Measurements from ENCODE around the gene PTS.
A peak's percentile ranks its signal among the peaks of the same experiment; 100 is the strongest.

The PTS gene

GRCh38 chr11:112266410-112266778, 40.2 kb downstream of the PTS start:
- DNase-seq, result no peak

- no peak for DNase-seq
Measured at GRCh38 chr11:112267188-112267591, 41.0 kb downstream of the PTS start.

- DNase-seq, result no peak
Measured at GRCh38 chr11:112268406-112268805, 42.2 kb downstream of the PTS start.

- DNase-seq, result no peak
Measured at GRCh38 chr11:112269139-112269538, 42.9 kb downstream of the PTS start.

- no peak for DNase-seq
Measured at GRCh38 chr11:112270551-112271180, 44.4 kb downstream of the PTS start.

- DNase-seq, result no peak
Measured at GRCh38 chr11:112271242-112271641, 45.0 kb downstream of the PTS start.

- DNase-seq, result no peak
Measured at GRCh38 chr11:112273066-112273465, 46.8 kb downstream of the PTS start.

GRCh38 chr11:112274007-112274783, 48.0 kb downstream of the PTS start:
- no peak for DNase-seq

- no peak for DNase-seq
Measured at GRCh38 chr11:112277029-112277428, 50.8 kb downstream of the PTS start.

- no peak for DNase-seq
Measured at GRCh38 chr11:112277941-112278340, 51.7 kb downstream of the PTS start.

GRCh38 chr11:112278803-112279202, 52.6 kb downstream of the PTS start:
- DNase-seq, result no peak

GRCh38 chr11:112279901-112280267, 53.7 kb downstream of the PTS start:
- DNase-seq, result peak; percentile 73

GRCh38 chr11:112280268-112281126, 54.3 kb downstream of the PTS start:
- peak; percentile 82 for DNase-seq

GRCh38 chr11:112281726-112282125, 55.5 kb downstream of the PTS start:
- no peak for DNase-seq

All from KG1 (cell line).